SHP77 treated with DMSO at 0.1 percent for 48 hours (cell line): Measurements from ENCODE around the gene CSNK2A3.

Source experiments
- DNase-seq: peaks from one replicate; lab custom pipeline; 2025; lab: John Stamatoyannopoulos, UW

Gene CSNK2A3

DNA sequence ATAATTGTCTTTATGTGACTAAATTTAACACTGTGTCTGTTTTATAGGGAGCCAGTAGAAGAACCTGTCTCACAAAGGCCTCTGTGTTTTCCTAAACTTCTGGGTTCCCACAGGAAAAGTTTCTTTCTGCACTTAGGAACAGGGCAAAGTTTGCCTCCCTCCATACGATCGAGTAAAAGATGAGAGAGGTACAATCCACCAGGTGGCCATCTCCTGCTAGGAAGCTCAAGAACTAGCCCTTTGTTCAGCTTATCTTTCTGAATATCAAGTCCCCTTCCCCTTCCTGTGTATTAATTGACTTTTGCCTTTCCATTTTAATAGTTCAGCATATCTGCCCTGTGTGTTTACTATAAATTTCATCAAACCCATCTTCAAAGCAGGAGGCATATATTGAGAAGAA is 18.0 kb downstream of the CSNK2A3 start:
- no peak for DNase-seq

DNA sequence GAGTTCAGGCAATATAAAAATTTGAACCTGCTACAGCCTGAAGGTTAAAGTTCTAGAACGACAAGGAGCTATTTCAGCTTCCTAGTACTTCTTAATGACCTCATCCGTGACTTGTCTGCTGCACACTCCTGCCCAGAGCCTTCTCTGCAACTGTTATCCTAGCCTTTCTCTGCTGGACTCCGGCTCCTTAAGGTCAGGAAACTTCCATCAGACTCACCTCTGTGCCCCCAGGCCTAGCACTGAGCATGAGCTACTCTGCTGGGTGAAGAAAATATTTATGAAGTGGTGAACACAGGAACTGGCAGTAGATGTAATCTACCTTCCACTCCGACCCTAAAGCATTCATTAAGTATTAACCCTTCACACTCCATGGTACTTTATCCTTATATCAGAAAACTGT is 18.4 kb downstream of the CSNK2A3 start:
- DNase-seq, result no peak

DNA sequence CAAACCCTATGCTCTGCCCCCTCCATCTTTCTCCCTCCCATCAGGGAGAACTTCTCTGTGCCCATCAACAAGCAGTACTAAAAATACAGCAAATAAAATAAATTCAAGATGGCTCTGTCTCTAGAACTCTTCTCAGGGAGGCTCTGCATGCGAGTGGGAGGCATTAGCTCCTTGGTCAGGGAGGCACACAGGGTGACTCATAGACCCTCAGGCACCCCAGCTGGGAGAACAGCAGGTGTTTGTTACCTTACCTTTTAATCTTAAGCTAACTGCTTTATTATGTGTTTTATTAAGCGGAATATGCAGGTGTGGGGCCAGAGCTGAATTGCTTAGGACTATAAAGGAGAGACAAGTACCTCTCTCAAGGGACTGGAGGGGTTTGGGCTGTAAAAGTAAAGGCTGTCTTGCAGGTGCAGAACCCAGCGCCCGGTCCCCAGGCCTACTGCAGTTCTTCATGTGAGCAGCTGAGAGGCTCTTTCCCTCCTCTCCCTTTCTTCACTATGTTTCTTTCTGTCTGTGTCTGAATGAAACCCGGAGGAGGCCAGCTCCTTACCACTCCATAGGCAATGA is 20.8 kb downstream of the CSNK2A3 start:
- DNase-seq, result no peak

DNA sequence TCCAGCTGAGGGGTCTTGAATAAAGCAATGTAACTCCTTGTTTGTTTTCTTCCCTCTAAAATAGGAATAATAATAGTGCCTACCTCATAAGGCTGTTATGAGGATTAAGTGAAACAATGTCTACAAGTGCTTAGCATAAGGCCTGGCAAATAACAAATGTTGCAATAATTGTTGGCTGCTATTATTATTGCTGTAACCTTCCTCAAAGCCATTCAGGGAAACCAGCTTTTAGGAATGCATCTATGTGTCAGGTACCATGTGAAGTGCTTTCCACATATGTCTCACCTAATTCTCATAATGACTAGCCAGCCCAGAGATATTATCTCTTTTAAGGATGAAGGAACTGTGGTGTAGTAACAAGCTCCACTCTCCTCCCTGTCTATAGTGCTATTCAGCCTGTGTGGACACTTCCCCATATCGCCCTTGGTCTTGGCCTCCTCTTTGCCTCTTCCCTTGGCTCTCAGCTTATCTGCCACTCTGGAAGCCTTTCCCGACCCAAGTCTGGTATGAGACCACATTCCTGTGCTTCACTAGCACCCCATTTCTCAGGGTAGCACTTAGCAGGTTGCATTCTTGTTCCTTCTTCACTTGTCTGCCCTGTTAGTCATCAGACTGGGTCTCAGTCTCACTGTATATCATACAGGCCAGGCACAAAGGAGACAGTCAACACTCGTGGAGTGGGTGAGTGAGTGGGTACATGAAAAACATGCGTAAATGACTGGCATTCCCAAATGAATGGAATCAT is 23.8 kb downstream of the CSNK2A3 start:
- no peak for DNase-seq

DNA sequence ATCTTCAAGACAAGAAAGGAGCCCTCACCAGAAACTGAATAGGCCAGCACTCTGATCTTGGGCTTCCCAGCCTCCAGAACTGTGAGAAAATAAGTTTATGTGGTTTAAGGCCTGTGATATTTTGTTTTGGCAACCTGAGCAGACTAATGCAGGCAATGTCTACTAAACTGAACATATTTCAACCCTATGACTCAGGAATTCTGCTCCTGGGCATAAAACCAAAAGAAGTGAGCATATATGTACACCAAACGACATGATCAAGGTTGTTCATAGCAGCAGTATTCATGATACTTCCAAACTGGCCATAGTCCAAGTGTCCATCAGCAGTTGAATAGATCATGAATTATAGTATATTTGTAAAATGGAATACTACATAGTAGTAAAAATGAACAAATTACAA is 29.0 kb downstream of the CSNK2A3 start:
- no peak for DNase-seq

DNA sequence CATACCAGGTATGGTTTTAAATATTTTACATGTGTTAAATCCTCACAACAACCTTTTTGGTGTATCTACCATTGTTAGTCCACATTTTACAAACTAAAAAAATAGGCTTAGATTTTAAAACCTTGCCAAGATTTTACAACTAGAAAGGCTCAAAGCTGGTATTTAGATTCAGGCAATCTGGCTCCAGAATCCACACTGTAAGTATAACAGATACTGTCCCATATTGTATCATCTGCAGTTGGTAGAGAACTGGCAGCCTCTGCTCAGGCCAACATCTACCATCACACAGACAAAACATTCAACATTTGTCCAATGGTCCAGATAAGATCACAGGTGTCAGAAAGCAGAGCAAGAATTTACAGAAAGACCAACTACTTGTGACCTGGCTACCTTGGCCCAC is 30.9 kb downstream of the CSNK2A3 start:
- DNase-seq, result no peak

DNA sequence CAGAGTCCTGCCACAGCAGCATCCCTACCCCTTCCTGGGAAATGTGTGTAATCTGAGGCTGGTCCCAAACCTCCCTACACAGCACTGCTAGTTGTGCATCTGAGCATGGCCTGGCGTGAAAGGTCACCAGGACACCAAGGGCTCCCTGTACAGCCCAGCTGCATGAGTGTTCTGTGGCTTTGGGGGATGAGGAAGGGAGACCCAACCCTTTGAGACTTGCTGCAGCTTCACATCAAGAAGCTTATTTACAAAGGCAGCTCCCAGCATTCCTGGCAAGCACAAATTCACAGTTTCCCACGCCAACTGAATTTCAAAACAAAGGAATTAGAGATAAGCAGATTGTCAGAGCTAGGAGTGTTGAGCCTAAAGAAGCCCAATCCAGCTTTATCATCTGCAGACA is 32.2 kb downstream of the CSNK2A3 start:
- no peak for DNase-seq

DNA sequence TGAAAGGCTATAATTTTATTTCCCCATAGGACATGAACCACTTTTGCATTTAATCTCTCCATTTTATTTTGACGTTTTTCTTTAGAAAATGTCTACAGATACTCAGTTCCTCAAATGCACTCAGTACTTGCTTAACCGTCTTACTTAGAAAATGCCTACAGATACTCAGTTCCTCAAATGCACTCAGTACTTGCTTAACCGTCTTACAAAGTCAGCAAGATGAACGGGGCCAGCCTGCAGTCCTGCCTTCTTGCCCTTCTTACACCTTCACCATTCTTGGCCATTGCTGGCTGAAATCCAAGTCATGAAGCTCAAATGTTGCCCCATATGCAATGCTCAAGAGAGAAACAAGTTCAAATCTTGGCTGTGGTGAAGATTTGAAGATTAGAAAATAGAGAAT is 34.1 kb downstream of the CSNK2A3 start:
- no peak for DNase-seq

DNA sequence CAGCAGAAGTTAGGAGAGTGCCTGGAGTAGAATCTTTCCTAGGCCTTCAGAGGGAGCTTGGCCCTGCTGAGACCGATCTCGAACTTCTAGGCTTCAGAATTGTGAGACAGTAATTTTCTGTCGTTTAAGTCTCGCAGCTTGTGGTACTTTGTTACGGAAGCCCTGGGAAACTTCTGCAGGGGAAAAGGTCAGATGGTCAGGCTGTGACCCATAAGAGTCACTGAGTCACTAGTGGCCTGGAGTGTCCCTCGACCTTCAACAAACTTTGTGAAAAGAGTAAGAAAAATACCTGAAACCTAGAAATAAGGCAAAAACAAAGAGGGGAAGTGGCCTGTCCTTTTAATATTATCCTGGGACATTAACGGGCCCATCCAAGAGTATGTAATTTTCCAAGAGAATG is 34.6 kb downstream of the CSNK2A3 start:
- no peak for DNase-seq

DNA sequence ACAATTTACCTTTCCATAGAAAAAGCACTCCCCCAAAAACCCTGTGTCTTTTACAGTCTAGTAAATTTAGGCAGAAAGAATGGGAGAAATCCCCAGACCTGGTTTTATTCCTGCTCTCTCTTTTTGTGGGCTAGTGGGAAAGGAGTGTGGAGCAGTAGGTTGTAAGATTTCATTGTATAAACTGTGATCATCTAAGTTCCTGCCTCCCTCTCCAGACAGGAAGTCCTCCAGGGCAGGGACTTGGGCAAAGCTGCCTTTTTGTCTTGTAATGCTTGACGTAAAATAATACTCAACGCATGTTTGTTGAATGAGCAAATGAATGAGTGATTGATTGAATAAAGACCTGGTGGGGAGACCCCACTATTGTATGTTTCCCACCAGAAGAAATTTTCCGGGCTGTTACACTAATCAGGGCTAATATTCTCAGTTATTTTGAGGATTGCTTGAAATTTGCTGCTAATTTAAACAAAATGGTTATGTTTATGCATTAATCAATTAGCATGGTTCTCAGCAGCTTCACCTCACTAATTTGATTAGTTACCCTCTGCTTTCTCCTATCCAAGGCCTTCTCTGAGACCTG is 36.3 kb downstream of the CSNK2A3 start:
- DNase-seq, result no peak

DNA sequence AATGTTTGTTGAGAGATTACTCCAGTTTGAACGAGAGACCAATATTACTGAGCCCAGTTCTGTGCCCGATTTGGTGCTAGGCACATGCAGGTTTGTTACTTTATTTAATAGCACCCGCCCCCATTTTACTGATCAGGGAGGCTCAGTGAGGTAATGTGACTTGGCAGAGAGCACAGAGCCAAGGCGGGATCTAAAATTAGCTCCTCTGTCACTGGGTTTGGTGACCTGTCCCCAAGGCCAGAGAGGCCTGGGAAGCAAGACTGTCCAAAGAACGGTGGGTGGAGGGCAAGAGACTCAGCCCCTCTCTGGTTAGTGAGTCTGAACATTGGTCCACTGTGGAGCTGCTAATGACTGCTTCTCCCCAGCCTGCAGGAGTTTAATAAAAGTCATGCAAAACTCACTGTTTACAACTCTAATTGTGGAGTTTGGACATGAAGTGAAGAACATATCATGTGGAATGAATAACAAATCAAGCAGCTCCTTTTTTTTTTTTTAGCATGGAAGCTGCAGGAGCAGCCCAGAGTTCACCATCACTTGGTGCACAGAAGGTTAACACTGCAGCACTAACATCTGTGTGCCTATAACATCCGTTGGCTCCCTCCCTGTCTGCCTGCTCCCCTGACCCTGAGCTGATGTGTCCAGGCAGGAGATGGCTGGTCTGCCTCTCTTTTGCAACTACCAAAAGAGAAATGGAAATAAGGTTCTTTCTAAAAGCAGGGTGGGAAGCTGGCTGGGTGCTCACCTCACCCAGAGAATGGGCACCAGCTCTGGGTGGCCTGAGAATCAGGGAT is 39.0 kb downstream of the CSNK2A3 start:
- DNase-seq, result no peak

DNA sequence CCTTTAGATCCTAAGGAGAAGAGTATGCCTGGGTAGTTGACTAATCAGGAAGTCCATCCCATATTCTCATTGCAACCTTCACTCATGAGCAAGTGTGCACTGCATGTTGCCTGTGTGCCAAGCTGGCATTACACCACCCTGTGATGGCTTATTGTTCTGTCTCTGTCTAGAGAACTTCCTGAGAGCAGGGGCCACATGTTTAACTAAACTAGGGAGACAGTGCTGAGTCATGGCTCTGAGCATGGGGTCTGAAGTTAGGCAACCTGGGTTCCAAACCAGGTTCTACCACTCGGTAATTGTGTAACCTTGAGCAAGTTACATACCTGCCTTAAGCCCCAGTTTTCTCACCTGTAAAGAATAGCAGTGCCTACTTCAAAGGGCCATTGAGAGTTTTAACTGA is 39.6 kb downstream of the CSNK2A3 start:
- DNase-seq, result no peak

DNA sequence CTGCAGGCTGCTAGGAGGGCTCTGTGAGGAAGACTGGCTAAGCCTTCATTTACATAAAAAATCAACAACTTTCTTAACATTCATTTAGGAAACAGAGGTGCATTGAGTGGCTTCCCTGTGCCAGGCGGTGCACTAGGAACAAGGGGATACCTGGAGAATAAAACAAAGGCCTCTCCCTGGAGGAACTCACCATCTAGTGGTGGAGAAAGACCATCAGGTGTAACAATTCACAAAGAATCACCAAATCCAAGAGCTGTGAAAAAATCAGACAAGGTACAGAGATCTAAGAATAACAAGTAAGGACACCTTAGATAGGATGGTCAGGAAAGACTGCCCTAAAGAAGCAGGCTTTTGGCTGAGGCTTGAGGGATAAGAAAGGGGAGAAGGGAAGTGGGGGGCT is 40.3 kb downstream of the CSNK2A3 start:
- no peak for DNase-seq

DNA sequence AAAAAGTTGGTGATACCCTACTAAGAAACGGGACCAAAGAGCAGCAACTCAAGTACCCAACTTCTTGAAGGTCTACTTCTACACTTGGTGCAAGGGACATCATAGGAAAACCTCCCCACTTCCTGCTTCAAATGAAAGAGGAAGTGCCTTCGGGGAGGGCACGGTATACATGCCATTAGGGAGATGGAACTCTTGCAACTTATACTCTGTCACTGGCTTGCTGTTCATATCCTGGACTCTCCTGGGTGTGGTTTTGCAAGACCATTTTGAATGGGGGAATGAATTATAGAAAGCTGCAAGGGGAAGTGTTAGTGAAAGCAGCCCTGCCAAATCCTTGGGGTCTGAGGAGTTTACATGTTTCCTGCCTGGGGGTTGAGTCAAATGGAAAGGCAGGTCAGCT is 41.9 kb downstream of the CSNK2A3 start:
- DNase-seq, result no peak

DNA sequence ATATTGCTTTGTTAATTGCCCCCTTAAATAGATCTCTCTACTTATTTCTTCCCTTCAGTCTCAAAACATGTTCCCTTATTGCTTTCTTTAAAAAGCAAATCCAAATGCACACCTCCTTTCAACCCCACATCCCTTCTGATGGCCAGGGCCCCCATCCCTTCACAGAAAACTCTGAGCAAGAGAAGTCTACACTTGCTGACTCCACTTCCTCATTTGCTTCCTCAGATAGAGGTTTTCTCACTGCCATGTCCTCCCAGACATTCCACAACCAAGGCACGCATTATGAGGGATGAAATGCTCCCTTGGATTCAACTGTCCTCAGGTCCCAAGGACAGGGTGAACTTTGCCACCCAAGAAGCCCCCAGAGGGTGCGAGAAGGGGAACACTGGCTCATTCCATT is 43.1 kb downstream of the CSNK2A3 start:
- no peak for DNase-seq

DNA sequence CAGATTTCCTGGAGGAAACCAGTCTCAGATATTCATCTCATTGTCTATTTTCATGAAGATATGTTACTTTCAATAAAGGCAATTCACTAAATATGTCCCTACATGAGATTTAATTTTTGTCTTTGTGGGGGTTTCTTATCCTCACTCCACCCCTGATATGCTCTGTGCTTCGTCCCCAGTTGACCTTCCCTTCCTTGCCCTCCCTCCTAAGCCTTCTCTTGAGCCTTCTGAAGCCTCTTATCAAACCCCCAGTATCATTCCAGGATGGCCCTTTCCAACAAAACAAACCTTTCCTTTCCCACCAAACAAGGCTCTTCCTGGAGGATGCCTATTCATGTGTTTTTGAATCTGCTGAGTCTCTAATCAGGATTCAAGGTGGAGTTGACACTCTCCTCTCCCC is 44.8 kb downstream of the CSNK2A3 start:
- DNase-seq, result no peak

DNA sequence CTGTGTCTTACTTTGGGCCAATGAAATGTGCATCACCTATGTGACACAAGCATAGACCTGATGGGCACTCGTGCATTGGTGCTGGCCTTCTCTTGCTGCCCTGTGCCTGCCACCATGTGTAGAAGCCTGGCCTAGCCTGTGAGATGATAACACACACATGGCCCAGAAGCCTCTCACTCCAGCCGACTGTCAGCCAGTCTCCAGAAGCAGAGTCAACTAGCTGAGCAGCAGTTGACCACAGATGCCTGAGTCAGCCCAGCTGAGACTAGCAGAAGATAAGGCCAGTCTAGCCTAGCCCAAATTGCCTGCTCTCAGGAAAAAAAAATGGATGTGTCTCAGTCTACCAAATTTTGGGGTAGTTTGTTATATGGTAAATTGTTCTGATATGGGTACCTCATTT is 46.2 kb downstream of the CSNK2A3 start:
- DNase-seq, result no peak

DNA sequence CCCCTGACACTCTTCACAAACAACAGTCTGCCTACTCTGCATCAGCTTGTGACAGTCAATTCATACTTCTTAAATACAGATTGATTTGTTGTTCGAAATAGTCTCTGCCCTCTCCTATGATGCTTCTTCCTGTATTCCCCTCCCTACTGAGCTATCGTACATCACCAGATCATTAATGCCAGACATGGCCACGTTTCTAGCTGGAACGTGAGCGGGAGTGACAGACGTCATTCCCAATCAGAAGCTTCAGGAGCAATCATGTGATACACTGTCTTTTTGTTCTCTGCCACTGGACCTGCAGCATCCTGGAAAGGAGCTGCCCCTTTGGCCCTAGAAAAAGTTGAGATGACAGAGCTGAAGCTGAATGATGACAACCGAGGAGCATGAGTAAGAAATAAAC is 48.5 kb downstream of the CSNK2A3 start:
- DNase-seq, result no peak

DNA sequence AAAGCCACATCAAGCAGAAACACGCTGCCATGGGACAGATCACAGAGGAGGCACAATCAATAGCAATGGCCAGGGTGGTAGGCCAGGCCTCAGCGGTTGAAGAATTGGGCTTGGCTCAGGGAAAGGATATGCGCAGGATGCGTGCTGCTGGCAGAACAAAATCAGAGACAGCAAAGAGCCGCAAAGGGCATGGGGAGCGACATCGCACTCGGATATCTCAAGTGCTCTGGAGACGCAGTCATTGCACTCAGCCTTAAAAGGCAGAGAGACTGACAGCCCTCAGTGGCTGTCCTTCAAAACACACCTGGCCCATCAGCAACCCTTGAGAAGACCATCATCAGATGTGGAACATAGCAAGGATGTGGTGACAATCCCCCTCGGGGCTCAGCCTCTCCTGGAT is 50.5 kb downstream of the CSNK2A3 start:
- no peak for DNase-seq
